ENCODE results near the gene CD58.

CD58 gene

GRCh38 chr1:116506132-116507004 lies 64.5 kb downstream of the CD58 start:
- no peaks in the 10 kb centered on the region for H3K9me3 ChIP-seq (ENCODE audit: control insufficient read depth, insufficient read depth, low read depth, low read length)
- no peak overlapping the region for H3K27ac ChIP-seq (ENCODE audit: extremely low read depth, low read depth, low read length)
- no peaks in the 10 kb centered on the region for H3K36me3 ChIP-seq (ENCODE audit: control insufficient read depth in 2 of 2, insufficient read depth in 1 of 2, low read length in 2 of 2)
- POLR2A ChIA-PET = no interaction called here
- no peaks in the 10 kb centered on the region for H3K4me1 ChIP-seq (ENCODE audit: control insufficient read depth, insufficient read depth, low read length)
- CTCF ChIA-PET = interaction anchor here (1.0 to 1.7 kb wide), 3 partner anchors 10 to 367 kb away, joined by 3 to 6 read pairs (median 3); no protein-coding TSS in a partner anchor
- no peak overlapping the region for H3K4me3 ChIP-seq (ENCODE audit: low read depth, low read length)
- TF ChIP-seq ZFHX2 (tag by site-specific recombination; conservative IDR thresholded peaks at IDR 0.05) = no peak
- no peak for TF ChIP-seq ZNF623 (tag by site-specific recombination; IDR thresholded peaks at IDR 0.05)
- TF ChIP-seq ZNF510 (tag by site-specific recombination; IDR thresholded peaks at IDR 0.05; ENCODE audit: insufficient replicate concordance) = no peak
- TF ChIP-seq ZNF707 (tag by site-specific recombination; IDR thresholded peaks at IDR 0.05) = no peak
- no peak for TF ChIP-seq ZNF747 (tag by site-specific recombination; IDR thresholded peaks at IDR 0.05)
- TF ChIP-seq ZNF132 (tag by site-specific recombination; IDR thresholded peaks at IDR 0.05; ENCODE audit: borderline replicate concordance) = no peak

- peak; percentile 36; the same call in 1 of the 2 replicates for TF ChIP-seq ZNF629 (tag by site-specific recombination; IDR thresholded peaks at IDR 0.05)
- TF ChIP-seq ZNF335 (tag by site-specific recombination; conservative IDR thresholded peaks at IDR 0.05) = peak; percentile 29; the same call in 1 of the 2 replicates
- no peak for TF ChIP-seq GLIS2 (tag by site-specific recombination; IDR thresholded peaks at IDR 0.05)
- TF ChIP-seq ZFP37 (tag by site-specific recombination; IDR thresholded peaks at IDR 0.05) = 0 out of 2 replicates have a peak, but pooled peaks have one; percentile 26
- Histone ChIP-seq H3K36me3 (ENCODE audit: control insufficient read depth in 2 of 2, insufficient read depth in 1 of 2, low read length in 2 of 2) (no peaks in the 10 kb centered on the region), H3K27ac (ENCODE audit: extremely low read depth, low read depth, low read length) (no peak overlapping the region), H3K9me3 (ENCODE audit: control insufficient read depth, insufficient read depth, low read depth, low read length) (no peaks in the 10 kb centered on the region), H3K4me1 (ENCODE audit: control insufficient read depth, insufficient read depth, low read length) (no peaks in the 10 kb centered on the region), H3K4me3 (ENCODE audit: low read depth, low read length) (no peak overlapping the region)
- ChIA-PET POLR2A (interaction anchor here (1.1 kb wide), 1 partner anchor 365 kb away, joined by 3 read pairs; no protein-coding TSS in a partner anchor), CTCF (interaction anchor here (0.6 to 9.6 kb wide), 3 partner anchors 20 to 365 kb away, joined by 3 to 127 read pairs (median 28); no protein-coding TSS in a partner anchor)
These were observed 66.3 kb downstream of the CD58 start for GRCh38 chr1:116504308-116505156.

DNA sequence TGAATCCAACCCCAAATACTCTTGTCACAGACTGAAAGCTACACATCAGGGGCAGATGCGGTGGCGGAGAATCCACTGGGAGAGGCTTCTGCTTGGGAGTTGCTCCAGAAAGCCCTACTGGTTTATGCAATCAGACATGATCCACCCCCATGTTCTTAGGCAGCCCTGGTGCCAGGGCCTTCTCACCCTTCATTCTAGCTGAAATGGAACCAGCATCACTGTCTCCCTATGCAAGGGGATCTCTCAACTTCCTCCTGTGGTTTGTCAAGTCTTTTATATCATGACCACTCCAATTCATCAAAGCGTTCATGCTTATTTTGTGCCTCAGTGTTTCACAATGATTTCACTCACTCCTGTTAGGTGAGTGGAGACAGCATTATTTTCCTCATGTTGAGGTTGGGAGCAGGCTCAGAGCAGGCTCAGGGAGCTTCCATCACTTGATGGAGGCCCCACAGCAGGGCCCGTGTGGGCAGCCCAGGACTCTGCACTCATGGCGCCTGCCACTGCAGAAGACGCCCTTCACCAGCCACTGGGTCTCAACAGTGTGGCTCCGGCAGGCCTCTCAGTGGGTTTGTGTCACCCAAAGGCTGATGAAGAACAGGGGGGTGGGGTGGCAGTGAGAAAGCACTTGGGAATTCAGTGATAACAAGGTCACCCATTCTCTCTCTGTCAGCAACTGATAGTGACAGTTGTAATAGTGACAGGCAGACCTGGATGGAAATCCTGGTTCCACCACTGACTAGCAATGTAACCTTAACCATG lies 67.1 kb downstream of the CD58 start:
- Histone ChIP-seq H3K4me3 (ENCODE audit: low read depth, low read length) (no peak overlapping the region), H3K36me3 (ENCODE audit: control insufficient read depth in 2 of 2, insufficient read depth in 1 of 2, low read length in 2 of 2) (no peaks in the 10 kb centered on the region), H3K4me1 (ENCODE audit: control insufficient read depth, insufficient read depth, low read length) (no peaks in the 10 kb centered on the region), H3K27ac (ENCODE audit: extremely low read depth, low read depth, low read length) (no peak overlapping the region), H3K9me3 (ENCODE audit: control insufficient read depth, insufficient read depth, low read depth, low read length) (no peaks in the 10 kb centered on the region)
- TF ChIP-seq ZBTB20 (tag by site-specific recombination; IDR thresholded peaks at IDR 0.05) (0 out of 2 replicates have a peak, but pooled peaks have one; percentile 14), ZNF830 (tag by site-specific recombination; IDR thresholded peaks at IDR 0.05; ENCODE audit: low read depth) (no peak)
- ChIA-PET POLR2A (interaction anchor here (1.1 kb wide), 1 partner anchor 365 kb away, joined by 3 read pairs; no protein-coding TSS in a partner anchor), CTCF (interaction anchor here (3.3 to 9.6 kb wide), 2 partner anchors 19 to 364 kb away, joined by 28 to 127 read pairs; no protein-coding TSS in a partner anchor)

DNA sequence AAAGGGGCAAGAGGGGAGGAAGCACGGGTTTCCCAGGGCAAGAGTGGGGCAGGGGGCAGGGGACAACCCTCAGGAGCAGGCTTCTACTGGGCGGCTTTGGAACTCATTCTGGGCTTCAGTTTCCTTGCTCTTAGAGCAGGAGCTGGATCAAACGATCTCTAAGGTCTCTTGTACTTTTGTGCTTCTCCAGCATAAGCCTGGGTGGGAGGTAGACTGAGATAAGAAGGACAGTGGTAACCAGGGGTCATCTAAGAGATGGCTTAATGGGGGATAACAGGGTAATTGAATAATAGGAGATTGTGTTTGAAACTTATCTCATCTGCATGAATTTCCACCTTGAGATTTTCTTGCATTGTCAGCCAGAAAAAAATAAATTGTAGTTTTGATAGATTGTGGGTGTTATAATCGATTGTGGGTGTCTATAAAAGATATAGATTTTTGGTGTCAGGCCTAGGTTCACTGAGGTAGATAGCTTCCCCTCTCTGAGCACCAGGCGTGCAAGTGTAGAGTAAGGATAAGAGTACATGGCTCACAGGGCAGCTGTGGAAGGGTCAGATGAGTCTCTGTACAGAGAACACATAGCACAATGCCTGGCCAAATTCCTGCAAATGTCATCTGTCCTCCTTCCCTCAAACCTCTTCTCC lies 68.0 kb downstream of the CD58 start:
- Histone ChIP-seq H3K9me3 (ENCODE audit: control insufficient read depth, insufficient read depth, low read depth, low read length) (no peaks in the 10 kb centered on the region), H3K4me1 (ENCODE audit: control insufficient read depth, insufficient read depth, low read length) (no peaks in the 10 kb centered on the region), H3K36me3 (ENCODE audit: control insufficient read depth in 2 of 2, insufficient read depth in 1 of 2, low read length in 2 of 2) (no peaks in the 10 kb centered on the region), H3K4me3 (ENCODE audit: low read depth, low read length) (no peak overlapping the region), H3K27ac (ENCODE audit: extremely low read depth, low read depth, low read length) (no peak overlapping the region)
- ChIA-PET CTCF (interaction anchor here (3.3 to 9.6 kb wide), 2 partner anchors 18 to 363 kb away, joined by 28 to 127 read pairs; no protein-coding TSS in a partner anchor), POLR2A (no interaction called here)
- TF ChIP-seq ZNF248 (tag by site-specific recombination; IDR thresholded peaks at IDR 0.05) (no peak), ZFP3 (tag by site-specific recombination; IDR thresholded peaks at IDR 0.05; ENCODE audit: low read depth) (no peak), GLIS2 (tag by site-specific recombination; IDR thresholded peaks at IDR 0.05) (no peak), ZNF768 (tag by site-specific recombination; IDR thresholded peaks at IDR 0.05) (no peak), ZNF76 (tag by site-specific recombination; IDR thresholded peaks at IDR 0.05; ENCODE audit: borderline replicate concordance, low read depth) (no peak), ZNF366 (tag by site-specific recombination; conservative IDR thresholded peaks at IDR 0.05) (no peak), ZNF19 (tag by site-specific recombination; IDR thresholded peaks at IDR 0.05; ENCODE audit: low read depth) (no peak)
- TF ChIP-seq, protein P1, sequence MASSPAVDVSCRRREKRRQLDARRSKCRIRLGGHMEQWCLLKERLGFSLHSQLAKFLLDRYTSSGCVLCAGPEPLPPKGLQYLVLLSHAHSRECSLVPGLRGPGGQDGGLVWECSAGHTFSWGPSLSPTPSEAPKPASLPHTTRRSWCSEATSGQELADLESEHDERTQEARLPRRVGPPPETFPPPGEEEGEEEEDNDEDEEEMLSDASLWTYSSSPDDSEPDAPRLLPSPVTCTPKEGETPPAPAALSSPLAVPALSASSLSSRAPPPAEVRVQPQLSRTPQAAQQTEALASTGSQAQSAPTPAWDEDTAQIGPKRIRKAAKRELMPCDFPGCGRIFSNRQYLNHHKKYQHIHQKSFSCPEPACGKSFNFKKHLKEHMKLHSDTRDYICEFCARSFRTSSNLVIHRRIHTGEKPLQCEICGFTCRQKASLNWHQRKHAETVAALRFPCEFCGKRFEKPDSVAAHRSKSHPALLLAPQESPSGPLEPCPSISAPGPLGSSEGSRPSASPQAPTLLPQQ (tag by site-specific recombination; IDR thresholded peaks at IDR 0.05) = no peak
- TF ChIP-seq, protein P2, sequence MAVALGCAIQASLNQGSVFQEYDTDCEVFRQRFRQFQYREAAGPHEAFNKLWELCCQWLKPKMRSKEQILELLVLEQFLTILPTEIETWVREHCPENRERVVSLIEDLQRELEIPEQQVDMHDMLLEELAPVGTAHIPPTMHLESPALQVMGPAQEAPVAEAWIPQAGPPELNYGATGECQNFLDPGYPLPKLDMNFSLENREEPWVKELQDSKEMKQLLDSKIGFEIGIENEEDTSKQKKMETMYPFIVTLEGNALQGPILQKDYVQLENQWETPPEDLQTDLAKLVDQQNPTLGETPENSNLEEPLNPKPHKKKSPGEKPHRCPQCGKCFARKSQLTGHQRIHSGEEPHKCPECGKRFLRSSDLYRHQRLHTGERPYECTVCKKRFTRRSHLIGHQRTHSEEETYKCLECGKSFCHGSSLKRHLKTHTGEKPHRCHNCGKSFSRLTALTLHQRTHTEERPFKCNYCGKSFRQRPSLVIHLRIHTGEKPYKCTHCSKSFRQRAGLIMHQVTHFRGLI (tag by site-specific recombination; IDR thresholded peaks at IDR 0.05) = no peak

All from HEK293 (cell line).